Stimulated activated CD8-positive, alpha-beta memory T cell treated with anti-CD3 and anti-CD28 coated beads, Interleukin-12 subunit alpha, Interleukin-12 subunit beta, amount 100 ng/mL, for 4 hours (primary cell): ENCODE results near the gene SPSB1.

Experiments used
- DNase-seq: peaks from one replicate; pipeline ENCODE4 v3.0.0-alpha.2; 2020; ENCODE audit warnings: low read depth

The SPSB1 gene

GRCh38 chr1:9300573-9300972 lies 7.9 kb downstream of the SPSB1 start:
- DNase-seq = no peak

- DNase-seq = no peak
These were observed 10.2 kb downstream of the SPSB1 start for GRCh38 chr1:9302745-9303524.

- no peak for DNase-seq
These were observed 11.2 kb downstream of the SPSB1 start for GRCh38 chr1:9303916-9304315.

- DNase-seq = no peak
These were observed 12.5 kb downstream of the SPSB1 start for GRCh38 chr1:9305216-9305615.

DNA sequence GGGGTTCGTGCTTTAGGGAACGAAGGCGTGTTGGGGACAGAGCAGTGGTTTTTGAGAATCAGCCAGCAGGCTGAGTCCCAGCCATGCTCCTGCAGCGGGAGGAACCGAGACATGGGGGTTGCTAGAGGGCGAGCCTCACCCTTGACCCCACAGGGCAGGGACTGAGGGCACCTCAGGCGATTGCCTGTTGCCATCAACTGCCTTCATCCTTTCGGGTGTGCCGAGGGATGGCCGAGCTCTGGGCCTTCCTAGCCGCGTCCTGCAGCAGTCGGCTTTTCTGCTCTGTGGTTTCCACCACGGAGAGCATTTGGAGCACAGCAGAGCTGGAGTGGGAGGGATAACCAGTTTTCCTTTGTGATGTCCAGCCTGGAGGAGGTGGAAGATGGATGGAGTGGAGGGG lies 13.3 kb downstream of the SPSB1 start:
- DNase-seq = no peak

- no peak for DNase-seq
These were observed 14.6 kb downstream of the SPSB1 start for GRCh38 chr1:9307303-9307702.

DNA sequence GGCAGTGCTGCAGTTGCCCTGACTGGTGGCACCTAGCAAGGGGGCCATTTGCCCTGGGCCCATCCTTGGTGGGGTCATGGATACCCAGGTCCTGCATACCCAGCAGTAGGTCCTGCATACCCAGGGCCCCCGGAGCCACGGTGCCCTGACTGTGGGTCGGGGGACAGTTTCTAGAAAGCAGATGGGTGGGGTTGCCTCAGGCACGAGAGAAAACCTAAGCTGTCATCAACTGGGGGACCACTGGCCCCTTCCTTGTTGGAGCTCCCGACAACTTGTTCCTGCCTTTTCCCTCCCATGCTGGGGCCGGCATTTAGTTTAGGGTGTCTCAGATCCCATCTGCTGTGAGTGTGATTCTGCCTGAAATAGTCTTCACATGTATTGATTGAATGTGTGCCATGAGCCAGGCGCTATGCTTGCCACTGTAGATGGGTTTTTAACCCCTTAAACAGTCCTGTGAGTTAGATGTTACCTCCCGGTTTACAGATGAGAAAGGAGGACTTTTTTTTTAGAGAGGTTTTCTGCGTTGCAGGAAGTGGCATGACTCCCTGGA lies 15.6 kb downstream of the SPSB1 start:
- DNase-seq = no peak

GRCh38 chr1:9309080-9309479 lies 16.4 kb downstream of the SPSB1 start:
- DNase-seq = no peak

GRCh38 chr1:9309991-9310390 lies 17.3 kb downstream of the SPSB1 start:
- no peak for DNase-seq

- no peak for DNase-seq
These were observed 18.3 kb downstream of the SPSB1 start for GRCh38 chr1:9311029-9311428.

DNA sequence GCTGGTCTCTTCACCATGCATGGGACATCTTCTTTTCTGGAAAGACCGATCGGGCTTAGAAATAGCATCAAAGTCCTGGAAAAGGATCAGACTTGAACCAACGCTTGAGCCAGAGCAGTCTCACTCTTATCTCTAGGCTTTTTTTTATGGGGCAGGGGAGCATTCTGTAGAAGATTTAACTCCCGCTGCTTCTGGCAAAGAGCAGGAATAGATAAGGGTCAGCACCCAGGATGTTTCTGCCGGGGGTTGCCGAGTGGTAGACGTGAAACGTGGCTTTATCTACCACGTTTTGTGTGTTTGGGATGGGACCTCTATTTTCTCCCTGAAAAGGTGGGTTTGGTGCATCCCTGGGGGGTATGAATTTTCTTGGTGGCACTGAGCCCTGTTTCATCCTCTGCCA lies 18.8 kb downstream of the SPSB1 start:
- DNase-seq = no peak

GRCh38 chr1:9312168-9312720 lies 19.6 kb downstream of the SPSB1 start:
- no peak for DNase-seq

DNA sequence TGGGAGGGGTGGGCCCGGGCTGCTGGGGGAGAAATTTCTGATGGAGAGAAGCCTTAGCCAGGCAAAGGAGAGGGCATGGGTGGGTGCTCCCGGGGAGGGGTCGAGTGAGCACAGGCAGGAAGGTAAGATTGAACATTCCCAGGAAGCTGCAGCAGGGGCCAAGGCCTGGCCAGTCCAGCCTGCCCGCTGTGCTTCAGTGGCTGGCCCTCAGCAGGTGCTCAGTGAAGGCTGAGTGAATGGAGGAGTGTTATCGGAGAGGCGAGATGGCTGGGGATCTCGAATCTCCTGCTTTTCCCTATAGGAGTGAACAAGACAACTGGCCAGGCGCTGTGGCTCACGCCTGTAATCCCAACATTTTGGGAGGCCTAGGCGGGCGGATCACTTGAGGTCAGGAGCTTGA lies 20.9 kb downstream of the SPSB1 start:
- DNase-seq = no peak

DNA sequence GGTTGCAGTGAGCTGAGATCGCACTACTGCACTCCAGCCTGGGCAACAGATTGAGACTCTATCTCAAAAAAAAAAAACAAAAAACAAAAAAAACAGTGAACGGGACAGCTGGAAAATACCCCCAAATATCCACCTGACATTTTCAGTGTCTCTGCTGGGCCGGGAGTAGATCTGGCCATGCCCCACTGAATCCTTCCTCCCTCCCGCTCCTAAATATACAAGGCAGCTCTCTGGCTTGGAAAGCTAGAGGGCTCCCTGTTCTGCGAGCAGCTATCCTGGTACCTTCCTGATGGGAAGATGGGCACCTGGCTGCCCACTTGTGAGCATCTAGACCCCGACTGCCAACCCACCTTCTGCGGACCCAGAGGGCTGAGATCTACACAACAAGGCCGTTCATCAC lies 21.4 kb downstream of the SPSB1 start:
- DNase-seq = no peak

GRCh38 chr1:9314711-9315379 lies 22.2 kb downstream of the SPSB1 start:
- DNase-seq = no peak

DNA sequence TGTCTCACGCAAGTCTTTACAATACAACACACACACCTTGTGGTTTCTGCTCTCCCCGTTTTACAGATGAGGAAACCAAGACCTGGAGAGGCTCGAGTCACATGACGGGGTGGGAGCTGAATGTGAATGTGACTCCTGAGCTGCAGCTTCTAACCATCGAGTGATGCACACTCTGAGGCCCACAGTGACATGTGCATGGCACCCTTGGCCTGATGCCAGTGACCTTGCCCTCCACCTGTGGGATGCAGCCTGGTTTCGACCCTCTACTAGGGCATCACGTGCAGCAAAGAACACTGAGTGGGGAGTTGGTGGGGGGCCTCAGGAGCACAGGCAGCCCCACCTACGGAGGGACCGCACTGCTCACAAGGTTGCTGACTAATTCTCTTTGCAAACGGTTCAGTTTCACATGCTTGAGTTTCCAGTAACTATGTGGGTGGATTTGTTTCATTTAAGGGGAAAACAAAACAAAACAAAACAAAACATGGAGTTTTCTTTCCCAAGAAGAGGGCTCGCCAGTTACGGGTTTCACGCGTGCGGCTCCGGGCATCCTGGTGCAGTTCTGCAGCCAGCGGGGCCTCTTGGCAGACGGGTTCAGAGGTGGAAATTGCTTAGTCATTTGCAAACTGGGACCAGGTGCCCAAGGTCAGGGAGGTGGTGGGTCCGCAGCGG lies 22.9 kb downstream of the SPSB1 start:
- DNase-seq = no peak

- DNase-seq = no peak
These were observed 23.4 kb downstream of the SPSB1 start for GRCh38 chr1:9316080-9316444.

DNA sequence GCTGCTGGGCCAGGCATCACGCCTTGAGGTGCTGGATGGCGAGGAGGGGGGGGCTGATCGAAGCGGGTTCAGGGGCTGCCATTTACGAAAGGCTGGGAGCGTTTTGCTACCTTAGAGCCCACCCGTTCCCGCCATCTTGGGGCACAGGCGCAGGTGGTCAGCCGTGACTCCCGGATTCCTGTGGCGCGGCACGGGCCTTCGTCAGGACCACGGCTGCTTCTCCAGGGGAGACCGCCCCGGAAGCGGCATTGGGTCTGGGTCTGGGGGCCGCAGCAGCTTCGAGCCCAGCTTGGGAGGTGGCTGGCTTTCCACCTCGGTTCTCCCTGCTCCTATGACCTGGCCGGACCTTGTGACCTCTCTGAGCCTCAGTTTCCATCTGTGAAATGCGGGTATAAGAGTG lies 23.8 kb downstream of the SPSB1 start:
- no peak for DNase-seq

DNA sequence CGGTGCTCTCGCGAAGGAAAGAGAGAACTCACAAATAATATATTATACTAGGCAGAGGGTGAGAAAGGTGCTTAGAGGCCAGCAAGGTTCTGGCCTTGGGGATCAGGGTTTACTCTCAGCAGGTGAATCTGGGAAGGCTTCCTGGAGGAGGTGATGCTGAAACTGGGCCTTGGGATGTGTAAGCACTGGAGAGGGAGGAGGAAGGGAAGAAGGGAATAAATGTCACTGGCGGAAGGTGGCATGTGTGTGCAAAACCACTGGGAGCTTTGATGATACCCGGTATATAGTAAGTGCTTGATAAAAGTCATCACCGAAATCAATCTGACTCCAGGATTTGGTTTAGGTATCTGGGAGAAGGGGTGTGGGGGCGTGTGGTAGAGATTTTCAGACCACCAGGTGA lies 24.4 kb downstream of the SPSB1 start:
- DNase-seq = no peak

GRCh38 chr1:9317591-9318417 lies 25.1 kb downstream of the SPSB1 start:
- DNase-seq = no peak

GRCh38 chr1:9319208-9319788 lies 26.6 kb downstream of the SPSB1 start:
- no peak for DNase-seq
